ENCODE data around the gene PANK4.

PANK4 gene

DNA sequence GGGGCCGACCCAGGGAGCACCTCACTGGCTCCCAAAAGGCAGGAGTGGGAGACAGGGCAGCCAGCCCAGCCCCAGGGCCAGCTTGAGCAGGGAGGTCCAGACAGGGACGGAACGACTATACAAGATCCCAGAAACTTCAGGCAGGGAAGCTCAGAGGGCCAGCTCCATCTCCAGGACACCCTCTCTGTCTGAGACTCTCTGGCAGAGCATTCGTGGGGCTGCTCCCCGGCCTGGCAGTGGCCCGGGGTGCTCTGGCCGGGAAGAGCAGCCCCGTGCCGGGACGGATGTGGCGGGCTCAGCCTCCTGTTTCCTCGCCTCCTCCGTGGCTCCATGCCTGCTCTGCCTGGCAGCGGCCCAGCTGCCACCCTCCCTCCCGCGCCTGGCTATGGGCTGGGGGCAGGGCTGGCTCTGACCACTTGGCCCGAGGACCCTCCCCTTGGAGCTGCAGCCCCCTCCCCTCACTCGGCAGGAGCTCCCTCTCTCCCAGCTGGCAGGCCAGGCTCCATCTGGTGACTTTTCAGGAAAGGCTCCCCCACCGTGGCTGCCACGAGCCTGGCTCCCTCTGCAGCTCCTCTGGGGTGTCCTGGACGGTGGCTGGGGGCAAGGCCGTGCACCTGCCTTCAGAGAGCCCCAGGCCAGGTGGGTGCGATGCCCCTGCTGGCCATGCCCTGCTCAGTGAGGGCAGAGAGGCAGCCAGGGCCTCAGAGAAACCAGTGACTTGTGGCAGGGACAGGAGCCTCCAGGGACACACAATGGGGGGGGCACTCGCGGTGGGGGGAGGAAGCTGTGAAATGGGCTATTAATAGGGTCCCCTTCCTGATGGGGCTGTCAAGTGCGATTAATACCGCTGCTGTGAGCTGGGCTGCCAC, 55.9 kb downstream of the PANK4 start:
- H3K4me3 ChIP-seq (ENCODE audit: control insufficient read depth, low read depth, low read length), result no peak overlapping the region
- TF ChIP-seq, protein P1, sequence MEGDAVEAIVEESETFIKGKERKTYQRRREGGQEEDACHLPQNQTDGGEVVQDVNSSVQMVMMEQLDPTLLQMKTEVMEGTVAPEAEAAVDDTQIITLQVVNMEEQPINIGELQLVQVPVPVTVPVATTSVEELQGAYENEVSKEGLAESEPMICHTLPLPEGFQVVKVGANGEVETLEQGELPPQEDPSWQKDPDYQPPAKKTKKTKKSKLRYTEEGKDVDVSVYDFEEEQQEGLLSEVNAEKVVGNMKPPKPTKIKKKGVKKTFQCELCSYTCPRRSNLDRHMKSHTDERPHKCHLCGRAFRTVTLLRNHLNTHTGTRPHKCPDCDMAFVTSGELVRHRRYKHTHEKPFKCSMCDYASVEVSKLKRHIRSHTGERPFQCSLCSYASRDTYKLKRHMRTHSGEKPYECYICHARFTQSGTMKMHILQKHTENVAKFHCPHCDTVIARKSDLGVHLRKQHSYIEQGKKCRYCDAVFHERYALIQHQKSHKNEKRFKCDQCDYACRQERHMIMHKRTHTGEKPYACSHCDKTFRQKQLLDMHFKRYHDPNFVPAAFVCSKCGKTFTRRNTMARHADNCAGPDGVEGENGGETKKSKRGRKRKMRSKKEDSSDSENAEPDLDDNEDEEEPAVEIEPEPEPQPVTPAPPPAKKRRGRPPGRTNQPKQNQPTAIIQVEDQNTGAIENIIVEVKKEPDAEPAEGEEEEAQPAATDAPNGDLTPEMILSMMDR (IDR thresholded peaks at IDR 0.05; ENCODE audit: control insufficient read depth, insufficient read depth, low read depth, low read length, missing control alignments), result no peak
- DNase-seq (ENCODE audit: low read depth), result no peak

DNA sequence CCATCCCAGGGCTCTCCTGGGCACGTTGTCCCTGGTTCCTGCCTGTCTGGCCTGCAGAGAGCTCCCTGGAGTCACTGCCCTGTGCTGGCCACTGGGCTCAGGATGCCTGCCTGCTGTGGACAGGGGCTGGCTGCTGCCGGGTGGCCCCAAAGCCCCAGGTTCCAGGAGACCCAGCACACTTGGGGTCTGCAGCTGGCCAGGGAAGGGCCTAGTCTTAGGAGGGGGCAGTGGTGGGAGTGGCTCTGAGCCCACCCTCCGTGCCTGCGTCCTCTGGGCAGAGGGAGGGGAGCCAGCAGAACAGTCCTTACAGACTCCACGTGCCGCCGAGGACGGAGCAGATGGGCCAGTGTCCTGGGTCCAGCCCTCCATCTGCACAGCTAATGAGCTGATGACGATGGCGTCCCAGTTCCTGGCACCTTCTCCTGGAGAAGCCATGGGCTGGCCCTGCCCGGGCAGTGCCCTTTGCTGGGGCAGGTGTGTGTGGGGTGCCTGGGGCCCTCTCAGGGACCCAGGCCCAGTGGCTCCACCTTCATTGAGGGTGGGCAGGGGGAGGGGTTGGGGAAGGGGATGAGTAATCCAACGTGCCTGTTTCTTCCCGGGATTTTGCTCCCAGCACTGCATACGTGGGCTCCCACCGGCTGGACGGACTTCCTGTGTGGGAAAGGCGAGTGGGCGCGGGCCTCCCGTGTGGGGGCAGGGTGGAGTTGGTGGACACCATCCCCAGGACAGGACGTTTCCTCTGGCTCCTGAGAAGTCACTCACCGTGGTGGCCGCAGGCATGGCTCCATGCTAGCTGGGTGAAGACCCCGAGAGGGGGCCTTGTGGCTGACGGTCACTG, 57.1 kb downstream of the PANK4 start:
- no peak for DNase-seq (ENCODE audit: low read depth)
- TF ChIP-seq, protein P1 (IDR thresholded peaks at IDR 0.05; ENCODE audit: control insufficient read depth, insufficient read depth, low read depth, low read length, missing control alignments), result no peak
- H3K4me3 ChIP-seq (ENCODE audit: control insufficient read depth, low read depth, low read length), result no peak overlapping the region

GRCh38 chr1:2468540-2468939, 57.9 kb downstream of the PANK4 start:
- TF ChIP-seq, protein P1 (IDR thresholded peaks at IDR 0.05; ENCODE audit: control insufficient read depth, insufficient read depth, low read depth, low read length, missing control alignments), result no peak
- no peak for DNase-seq (ENCODE audit: low read depth)
- H3K4me3 ChIP-seq (ENCODE audit: control insufficient read depth, low read depth, low read length), result no peak overlapping the region

- DNase-seq (ENCODE audit: low read depth), result no peak
- H3K4me3 ChIP-seq (ENCODE audit: control insufficient read depth, low read depth, low read length), result no peak overlapping the region
These were observed 58.3 kb downstream of the PANK4 start for GRCh38 chr1:2468041-2468472.

GRCh38 chr1:2466958-2467554, 59.3 kb downstream of the PANK4 start:
- TF ChIP-seq, protein P1 (IDR thresholded peaks at IDR 0.05; ENCODE audit: control insufficient read depth, insufficient read depth, low read depth, low read length, missing control alignments), result no peak
- no peak for DNase-seq (ENCODE audit: low read depth)
- no peak overlapping the region for H3K4me3 ChIP-seq (ENCODE audit: control insufficient read depth, low read depth, low read length)

More at GRCh38 chr1:2468041-2468472, 58.3 kb downstream of the PANK4 start:
- TF ChIP-seq, protein P1 (IDR thresholded peaks at IDR 0.05; ENCODE audit: control insufficient read depth, insufficient read depth, low read depth, low read length, missing control alignments), result no peak

- DNase-seq (ENCODE audit: low read depth), result no peak
- TF ChIP-seq, protein P1 (IDR thresholded peaks at IDR 0.05; ENCODE audit: control insufficient read depth, insufficient read depth, low read depth, low read length, missing control alignments), result no peak
These were observed 60.1 kb downstream of the PANK4 start for GRCh38 chr1:2466270-2466665.

More at GRCh38 chr1:2466270-2466665, 60.1 kb downstream of the PANK4 start:
- no peak overlapping the region for H3K4me3 ChIP-seq (ENCODE audit: control insufficient read depth, low read depth, low read length)
